HG03442 (cell line): ENCODE data around the gene ZNF236.
"Not testable (repeated sequence)": the region's sequence is repeated elsewhere in the genome, so short reads cannot be mapped to it uniquely, and the experiment has no call there.

ENCODE experiments used
- ATAC-seq: cut with Tn5 transposase; IDR thresholded peaks from one replicate; pipeline ENCODE4 v1.9.1; 2021; ENCODE audit warnings: mild to moderate bottlenecking, moderate library complexity; ENCODE audit not compliant: unreplicated experiment

The ZNF236 gene

GRCh38 chr18:76822506-76823160 lies at the start of gene ZNF236:
Gene ZNF236 (plus strand): TSS chr18:76822557. CDS start chr18:76822608, 51 bp downstream.
- peak; percentile 35 for ATAC-seq

DNA sequence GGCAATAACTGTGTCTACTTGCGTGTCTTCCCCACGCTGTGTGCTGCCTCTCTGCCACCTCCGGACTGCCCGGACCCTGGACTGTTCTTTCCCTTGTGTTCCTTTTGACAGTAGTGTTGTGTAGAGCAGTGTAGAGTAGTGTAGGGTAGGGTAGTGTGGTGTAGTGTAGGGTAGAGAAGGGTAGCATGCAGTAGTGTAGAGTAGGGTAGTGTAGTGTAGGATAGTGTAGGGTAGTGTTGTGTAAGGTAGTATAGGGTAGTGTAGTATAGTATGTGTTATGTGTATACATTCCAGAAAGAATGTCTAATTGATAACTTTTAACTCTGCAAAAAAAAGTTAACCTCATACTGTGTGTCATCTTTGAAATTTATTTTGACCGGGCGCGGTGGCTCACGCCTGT lies 49.7 kb upstream of the ZNF236 start:
- ATAC-seq: no peak

GRCh38 chr18:76777036-76777435 lies 45.3 kb upstream of the ZNF236 start:
- not testable (repeated sequence) for ATAC-seq

- ATAC-seq: no peak
Measured at GRCh38 chr18:76783786-76784484, 38.4 kb upstream of the ZNF236 start.

DNA sequence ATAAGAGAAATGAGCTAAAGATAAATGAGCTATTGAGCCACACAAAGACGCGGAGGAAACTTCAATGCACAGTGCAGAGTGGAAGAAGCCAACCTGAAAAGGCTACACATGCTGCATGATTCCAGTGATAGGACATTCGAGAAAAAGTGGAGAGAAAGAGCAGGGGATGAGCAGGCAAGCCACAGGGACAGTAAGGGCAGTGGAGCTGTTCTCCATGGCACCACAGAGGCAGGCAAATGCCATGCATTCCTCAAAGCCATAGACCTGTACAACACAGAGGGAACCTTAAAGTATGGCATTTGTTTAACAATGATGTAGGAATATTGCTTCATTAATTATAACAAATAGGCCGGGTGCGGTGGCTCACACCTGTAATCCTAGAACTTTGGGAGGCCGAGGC lies 36.5 kb upstream of the ZNF236 start:
- ATAC-seq: no peak

- no peak for ATAC-seq
Measured at GRCh38 chr18:76788571-76789317, 33.6 kb upstream of the ZNF236 start.

DNA sequence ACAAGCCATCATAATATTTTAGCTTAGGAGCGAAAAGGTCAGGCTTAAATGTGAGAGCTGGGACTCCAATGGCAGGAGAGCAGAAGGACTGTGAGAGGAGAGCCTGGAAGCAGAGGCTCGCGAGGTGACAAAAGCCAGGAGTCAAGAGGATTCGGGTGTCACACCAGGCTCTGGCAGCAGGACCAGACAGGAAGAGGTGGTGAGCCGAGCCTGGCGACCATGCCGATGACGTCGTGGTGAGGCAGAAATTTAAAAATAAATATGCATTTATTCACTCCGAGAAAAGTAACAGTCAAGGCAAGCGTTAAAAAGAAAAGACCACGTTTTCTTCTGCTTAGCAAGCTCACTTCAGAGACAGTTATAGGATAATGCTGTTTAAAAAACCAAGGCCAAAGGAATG lies 31.3 kb upstream of the ZNF236 start:
- ATAC-seq: no peak

DNA sequence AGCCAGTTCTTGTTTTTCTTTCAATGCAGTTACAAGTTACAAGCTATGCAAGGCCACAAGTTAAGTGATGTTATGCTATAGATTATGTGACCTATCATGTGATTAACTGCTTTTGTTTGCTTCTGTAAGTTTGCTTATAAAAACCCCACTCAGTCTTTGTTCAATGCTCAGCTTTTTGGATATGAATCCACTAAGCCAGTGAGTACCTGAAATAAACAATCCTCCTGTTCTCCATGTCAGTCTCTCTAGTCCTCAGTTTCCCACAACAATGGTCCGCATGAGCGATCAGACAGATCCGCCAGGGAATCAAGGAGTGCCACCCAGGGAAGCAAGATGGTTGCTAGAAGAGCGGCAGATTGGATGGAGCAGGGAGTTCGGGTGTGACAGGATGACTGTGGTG lies 30.7 kb upstream of the ZNF236 start:
- ATAC-seq: no peak

DNA sequence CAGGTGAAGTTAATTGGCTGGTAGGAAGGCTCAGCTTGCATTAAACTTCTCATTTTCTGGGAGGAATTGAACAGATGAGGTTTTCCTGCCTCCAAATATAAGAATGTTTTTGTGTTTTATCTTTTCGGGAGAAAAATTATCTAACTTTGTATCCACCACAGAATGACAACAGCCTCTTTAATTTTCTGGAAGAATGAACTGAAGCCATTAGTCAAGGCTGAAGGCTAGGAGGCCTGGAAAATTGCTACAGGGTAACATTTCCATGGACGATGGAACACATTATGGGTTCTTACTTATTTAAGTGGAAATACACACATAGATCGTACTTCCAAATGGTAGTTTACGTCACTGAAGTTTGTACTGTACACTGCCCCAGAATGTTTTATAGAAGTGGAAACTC lies 28.0 kb upstream of the ZNF236 start:
- ATAC-seq: no peak

DNA sequence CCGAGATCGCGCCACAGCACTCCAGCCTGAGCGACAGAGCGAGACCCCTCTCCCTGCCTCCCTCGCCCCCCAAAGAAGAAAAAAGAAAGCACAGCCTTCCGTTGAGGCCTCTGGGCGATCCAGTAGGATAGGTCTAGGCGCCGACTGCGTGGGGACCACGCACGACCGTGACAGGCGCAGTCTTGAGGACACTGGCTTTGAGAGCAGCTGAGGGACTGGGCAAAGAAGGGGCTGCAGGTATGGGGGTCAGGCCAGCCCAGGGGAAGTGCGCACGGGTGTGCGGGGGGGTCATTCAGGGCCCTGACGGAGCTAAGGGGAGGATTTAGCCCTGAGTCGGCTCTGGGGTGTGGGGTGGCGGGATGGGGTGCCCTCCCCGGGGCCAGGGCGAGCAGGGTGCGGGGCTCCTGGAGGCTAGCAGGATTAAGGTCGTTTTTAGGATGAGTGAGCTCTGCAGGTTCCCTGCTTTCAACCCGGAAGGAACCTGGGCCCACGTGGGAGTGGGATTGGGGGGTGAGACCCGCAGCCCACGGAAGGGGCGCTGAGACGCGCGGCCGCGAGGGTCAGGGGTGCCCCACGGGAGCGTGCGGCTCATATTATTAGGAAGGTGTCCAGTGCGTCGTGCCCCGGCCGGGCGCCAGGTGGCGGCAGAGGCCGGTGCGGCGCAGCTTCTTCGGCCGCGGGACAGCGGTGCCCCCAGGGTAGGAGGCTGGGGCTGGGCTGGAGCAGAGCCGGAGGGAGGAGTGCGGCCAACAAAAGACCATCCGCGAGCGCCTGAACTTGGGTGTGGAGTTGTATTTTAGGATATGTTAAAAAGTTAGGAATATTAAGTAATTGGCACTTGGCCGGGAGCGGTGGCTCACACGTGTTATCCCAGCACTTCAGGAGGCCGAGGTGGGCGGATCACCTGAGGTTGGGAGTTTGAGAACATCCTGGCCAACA lies 20.5 kb upstream of the ZNF236 start:
- peak; percentile 98 for ATAC-seq

DNA sequence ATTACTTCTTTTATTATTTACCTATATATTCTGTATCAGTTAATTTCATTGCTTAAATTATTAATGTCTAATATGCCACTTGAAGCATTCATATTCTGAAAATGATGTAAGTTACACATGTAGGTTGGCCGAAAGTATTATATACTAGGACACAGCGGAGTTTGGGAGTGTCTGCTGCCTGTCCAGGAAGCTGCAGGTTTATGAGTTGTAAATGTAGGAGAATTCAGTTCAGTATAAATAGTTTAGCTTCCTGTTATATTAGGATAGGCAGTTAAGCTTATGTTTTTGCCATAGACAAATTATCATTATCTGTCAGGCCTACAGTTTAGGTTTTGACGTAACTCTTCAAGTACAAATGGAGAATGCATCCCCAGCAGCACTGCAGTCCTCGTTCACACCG lies 18.9 kb upstream of the ZNF236 start:
- no peak for ATAC-seq

DNA sequence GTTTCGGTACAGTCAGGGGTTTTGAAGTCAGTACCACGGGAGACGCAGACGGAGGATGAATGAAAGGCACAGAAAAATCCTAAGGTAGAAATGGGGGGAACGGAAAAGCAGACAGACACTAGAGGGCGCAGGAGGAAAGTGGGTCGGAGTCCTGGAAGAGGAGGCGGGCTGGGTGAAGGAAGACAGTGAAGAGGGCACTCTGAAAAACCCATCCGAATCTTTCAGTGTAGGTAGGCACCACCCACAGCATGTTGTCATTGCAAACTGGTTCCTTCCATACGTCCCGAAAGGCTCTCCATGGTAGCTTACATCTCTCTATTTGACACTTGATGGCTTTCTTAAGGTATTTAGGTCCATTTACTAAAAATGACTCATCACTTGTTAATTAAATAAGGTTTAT lies 18.5 kb upstream of the ZNF236 start:
- ATAC-seq: peak; percentile 50

DNA sequence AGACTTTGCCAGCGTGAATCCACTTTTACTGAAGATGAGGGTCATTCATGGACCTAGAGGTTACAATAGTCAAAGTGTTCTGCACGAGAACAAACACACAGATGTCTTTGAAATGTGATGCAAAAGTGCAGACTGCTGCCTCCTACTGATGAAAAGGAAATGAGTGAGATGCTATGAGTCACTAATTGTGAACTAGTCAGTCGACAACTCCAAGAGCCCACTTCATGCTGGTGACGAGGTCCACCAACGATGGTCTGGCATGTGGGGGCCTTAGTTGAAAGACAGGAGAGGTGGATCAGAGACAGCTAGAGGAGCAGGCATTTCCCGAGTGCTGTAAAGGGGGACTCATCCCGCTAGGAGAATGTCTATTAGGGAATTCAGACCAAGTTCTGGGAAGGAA lies 17.1 kb upstream of the ZNF236 start:
- ATAC-seq: no peak

- ATAC-seq: no peak
Measured at GRCh38 chr18:76806301-76806700, 16.1 kb upstream of the ZNF236 start.

GRCh38 chr18:76808561-76808960 lies 13.8 kb upstream of the ZNF236 start:
- ATAC-seq: no peak

DNA sequence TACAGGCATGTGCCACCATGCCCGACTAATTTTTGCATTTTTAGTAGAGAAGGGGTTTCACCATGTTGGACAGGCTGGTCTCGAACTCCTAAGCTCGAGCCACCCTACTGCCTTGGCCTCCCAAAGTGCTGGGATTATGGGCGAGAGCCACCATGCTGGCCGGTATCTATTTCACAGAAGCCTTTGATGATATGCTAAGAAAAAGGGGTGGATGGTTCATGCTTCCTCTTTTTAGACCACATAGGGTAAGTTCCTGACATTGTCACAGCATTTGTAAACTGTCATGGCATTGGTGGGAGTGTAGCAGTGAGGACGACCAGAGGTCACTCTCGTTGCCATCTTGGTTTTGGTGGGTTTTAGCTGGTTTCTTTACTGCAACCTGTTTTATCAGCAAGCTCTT lies 10.8 kb upstream of the ZNF236 start:
- peak; percentile 70 for ATAC-seq

DNA sequence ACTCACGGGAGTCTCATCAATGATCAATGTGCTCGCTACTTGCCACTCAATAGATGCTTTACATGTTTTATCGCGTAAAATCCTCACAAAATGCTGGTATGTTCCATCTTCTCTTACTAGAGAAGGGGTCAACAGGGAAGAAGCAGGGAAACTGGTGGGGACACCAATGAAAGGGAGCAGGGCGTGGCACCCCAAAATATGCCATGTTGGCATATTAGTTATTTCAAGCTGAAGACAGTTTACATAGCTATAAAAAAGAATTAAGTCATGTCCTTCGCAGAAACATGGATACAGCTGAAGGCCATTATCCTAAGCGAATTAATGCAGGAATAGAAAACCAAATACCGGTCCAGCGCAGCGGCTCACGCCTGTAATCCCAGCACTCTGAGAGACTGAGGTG lies 8.1 kb upstream of the ZNF236 start:
- ATAC-seq: no peak

DNA sequence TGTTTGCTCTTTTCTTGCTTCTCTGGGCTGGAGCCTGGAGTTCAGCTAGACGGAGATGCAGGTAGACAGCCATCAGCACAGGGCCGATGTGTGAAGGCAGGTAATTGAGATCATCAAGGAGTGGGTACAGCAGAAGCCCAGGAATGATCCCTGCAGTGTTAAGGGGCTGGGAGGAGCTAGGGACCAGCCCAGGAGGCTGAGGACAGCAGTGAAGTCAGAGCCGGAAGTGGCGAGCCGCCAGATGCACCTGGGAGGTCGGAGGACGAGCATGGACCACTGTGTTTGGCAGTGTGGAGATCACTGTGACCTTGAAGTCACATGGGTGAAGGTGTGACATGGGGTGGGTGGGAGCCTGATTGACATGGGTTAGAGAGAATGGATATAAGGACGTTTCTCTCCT lies 6.2 kb upstream of the ZNF236 start:
- no peak for ATAC-seq

DNA sequence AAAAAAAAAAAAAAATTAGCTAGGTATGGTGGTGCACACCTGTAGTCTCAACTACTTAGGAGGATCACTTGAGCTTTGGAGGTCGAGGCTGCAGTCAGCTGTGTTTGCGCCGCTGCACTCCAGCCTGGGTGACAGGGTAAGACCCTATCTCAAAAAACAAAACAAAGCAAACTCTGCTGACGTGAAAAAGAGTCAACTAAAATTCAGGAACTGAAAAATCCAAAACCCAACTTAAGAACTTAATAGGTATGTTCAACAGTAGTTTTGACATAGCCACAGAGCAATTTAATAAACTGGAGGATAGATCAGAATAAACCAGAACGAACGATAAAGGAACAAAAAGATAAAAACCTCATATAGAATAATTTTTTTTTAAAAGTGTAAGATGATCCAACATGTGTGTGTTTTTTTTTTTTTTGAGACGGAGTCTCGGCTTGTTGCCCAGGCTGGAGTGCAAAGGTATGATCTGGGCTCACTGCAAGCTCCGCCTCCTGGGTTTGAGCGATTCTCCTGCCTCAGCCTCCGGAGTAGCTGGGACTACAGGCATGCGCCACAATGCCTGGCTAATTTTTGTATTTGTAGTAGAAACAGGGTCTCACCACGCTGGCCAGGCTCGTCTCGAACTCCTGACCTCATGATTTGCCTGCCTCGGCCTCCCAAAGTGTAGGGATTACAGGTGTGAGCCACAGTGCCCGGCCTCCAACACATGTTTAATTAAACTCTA lies 4.3 kb upstream of the ZNF236 start:
- ATAC-seq: no peak

GRCh38 chr18:76819411-76820136 lies 2.8 kb upstream of the ZNF236 start:
- no peak for ATAC-seq
